Measurements from ENCODE around the gene RPL41. TPM values are rescaled to one million over a fixed set of nuclear protein-coding genes. Genes with fewer than 3 reads are reported as not detected.
A peak's percentile ranks its signal among the peaks of the same experiment; 100 is the strongest.

RPL41 gene
- total RNA-seq, 2 donors from 2014 or later: 923 to 1,490 TPM

- Histone ChIP-seq H3K9me3 (no peaks in the 10 kb centered on the region), H3K4me1 (ENCODE audit: control insufficient read depth in 1 of 2, low read depth in 2 of 2) (peaks cover 7 to 27% of the 10 kb centered on the region in 2 donors), H3K27ac (peak within 1 kb of the TSS; percentile 97 to 99), H3K36me3 (peaks cover 16% of the 10 kb centered on the region), H3K4me3 (peak within 1 kb of the TSS; percentile 97), H3K27me3 (replicated peaks; ENCODE audit: insufficient read depth) (no peaks in the 10 kb centered on the region)
- TF ChIP-seq, protein P1, sequence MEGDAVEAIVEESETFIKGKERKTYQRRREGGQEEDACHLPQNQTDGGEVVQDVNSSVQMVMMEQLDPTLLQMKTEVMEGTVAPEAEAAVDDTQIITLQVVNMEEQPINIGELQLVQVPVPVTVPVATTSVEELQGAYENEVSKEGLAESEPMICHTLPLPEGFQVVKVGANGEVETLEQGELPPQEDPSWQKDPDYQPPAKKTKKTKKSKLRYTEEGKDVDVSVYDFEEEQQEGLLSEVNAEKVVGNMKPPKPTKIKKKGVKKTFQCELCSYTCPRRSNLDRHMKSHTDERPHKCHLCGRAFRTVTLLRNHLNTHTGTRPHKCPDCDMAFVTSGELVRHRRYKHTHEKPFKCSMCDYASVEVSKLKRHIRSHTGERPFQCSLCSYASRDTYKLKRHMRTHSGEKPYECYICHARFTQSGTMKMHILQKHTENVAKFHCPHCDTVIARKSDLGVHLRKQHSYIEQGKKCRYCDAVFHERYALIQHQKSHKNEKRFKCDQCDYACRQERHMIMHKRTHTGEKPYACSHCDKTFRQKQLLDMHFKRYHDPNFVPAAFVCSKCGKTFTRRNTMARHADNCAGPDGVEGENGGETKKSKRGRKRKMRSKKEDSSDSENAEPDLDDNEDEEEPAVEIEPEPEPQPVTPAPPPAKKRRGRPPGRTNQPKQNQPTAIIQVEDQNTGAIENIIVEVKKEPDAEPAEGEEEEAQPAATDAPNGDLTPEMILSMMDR (IDR thresholded peaks at IDR 0.05): no peak
- peak; percentile 97 for DNase-seq (ENCODE audit: low spot score)
- ATAC-seq (ENCODE audit: insufficient number of reproducible peaks, low FRiP score, low read depth): peak; percentile 71
Observed at GRCh38 chr12:56117778-56118687, 1.6 kb downstream of the RPL41 start, which contains the start of gene ZC3H10. Gene ZC3H10 (plus strand): TSS chr12:56118266. CDS start chr12:56120563, 2,297 bp downstream.

DNA sequence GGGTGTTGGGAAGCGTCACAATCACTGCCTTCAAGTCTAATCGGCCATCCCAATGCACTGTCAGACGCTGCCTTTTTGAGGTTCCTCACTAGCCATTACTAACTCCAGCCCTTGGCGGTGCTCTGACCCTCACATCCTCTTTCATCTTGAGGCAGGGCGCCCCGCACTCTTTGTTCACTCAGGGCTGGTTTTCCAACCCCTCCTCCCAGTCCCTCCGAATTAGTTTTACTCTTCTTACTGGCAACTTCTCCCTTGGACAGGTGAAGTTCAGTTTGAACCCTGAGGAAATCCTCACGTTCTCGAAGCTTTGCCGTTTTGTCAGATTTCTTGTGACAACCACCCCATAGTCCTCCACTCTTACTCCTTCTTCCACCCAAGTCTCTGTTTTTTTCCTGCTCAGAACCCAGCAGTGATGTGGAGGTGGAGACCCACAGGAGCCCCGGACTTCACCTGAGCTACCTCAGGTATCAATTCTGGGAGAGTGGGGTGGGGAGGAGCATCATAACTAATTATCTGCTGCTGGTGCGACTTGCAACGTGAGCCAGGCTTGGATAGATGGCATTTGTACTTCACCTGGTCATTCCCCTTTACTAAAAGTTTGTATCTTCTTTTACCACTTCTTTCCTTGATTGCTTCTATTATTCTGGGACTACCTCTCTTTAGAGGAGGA lies 2.4 kb downstream of the RPL41 start:
- ATAC-seq (ENCODE audit: insufficient number of reproducible peaks, low FRiP score, low read depth): no peak

DNA sequence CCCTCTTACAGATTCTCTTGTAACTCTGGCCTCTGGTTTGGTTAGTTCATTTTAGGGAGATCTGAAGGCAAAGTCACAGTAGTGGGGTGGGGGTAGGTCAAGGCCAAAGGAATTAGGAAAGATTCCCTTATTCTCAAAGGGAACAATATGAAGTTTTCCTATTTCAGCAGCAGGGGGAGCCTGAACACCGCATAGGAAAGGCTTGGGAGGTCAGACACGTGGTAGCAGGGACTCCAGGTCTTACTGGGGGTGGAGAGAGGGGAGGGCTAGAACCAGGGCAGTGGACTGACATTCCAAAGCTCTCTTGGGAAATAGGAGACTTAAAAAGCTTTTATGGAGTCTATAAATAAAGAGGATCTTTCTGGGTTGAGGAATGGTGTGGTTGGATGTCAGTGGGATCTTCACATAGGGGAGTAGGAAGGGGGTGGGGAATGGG lies 2.9 kb downstream of the RPL41 start:
- H3K4me3 ChIP-seq: peak overlapping the region; percentile 97
- DNase-seq (ENCODE audit: low spot score) (peak; percentile 64), ATAC-seq (ENCODE audit: insufficient number of reproducible peaks, low FRiP score, low read depth) (peak; percentile 39)
- TF ChIP-seq, protein P1 (IDR thresholded peaks at IDR 0.05): peak; percentile 75
- H3K9me3 ChIP-seq: no peaks in the 10 kb centered on the region
- H3K27me3 ChIP-seq (replicated peaks; ENCODE audit: insufficient read depth): no peaks in the 10 kb centered on the region
- H3K36me3 ChIP-seq: peaks cover 12% of the 10 kb centered on the region
- H3K4me1 ChIP-seq (ENCODE audit: control insufficient read depth in 1 of 2, low read depth in 2 of 2): peaks cover 7 to 27% of the 10 kb centered on the region in 2 donors
- peak overlapping the region; percentile 88 to 99 for H3K27ac ChIP-seq

More for the DNA sequence above, 2.4 kb downstream of the RPL41 start:
- Histone ChIP-seq H3K27me3 (replicated peaks; ENCODE audit: insufficient read depth) (no peaks in the 10 kb centered on the region), H3K9me3 (no peaks in the 10 kb centered on the region), H3K4me3 (peak overlapping the region; percentile 97), H3K36me3 (peaks cover 12% of the 10 kb centered on the region), H3K4me1 (ENCODE audit: control insufficient read depth in 1 of 2, low read depth in 2 of 2) (peaks cover 7 to 27% of the 10 kb centered on the region in 2 donors), H3K27ac (peak overlapping the region; percentile 88 to 99)
- DNase-seq (ENCODE audit: low spot score): no peak
- TF ChIP-seq, protein P1 (IDR thresholded peaks at IDR 0.05): no peak

GRCh38 chr12:56120158-56120846 lies 3.9 kb downstream of the RPL41 start:
- no peak for DNase-seq (ENCODE audit: low spot score)
- TF ChIP-seq, protein P1 (IDR thresholded peaks at IDR 0.05): no peak
- no peak for ATAC-seq (ENCODE audit: insufficient number of reproducible peaks, low FRiP score, low read depth)
- no peaks in the 10 kb centered on the region for H3K9me3 ChIP-seq
- no peaks in the 10 kb centered on the region for H3K27me3 ChIP-seq (replicated peaks; ENCODE audit: insufficient read depth)
- peak overlapping the region; percentile 64 to 88 for H3K27ac ChIP-seq
- H3K4me1 ChIP-seq (ENCODE audit: control insufficient read depth in 1 of 2, low read depth in 2 of 2): peaks cover 7 to 25% of the 10 kb centered on the region in 2 donors
- peaks cover 12% of the 10 kb centered on the region for H3K36me3 ChIP-seq
- H3K4me3 ChIP-seq: no peak overlapping the region
